NOMO-1 (cell line): ENCODE data around the gene PPP2R3B.

Source experiments
- DNase-seq, 2 experiments: peaks; one replicate each; lab custom pipeline; 2025; ENCODE audit not compliant: unreplicated experiment in 2 of 2; lab: John Stamatoyannopoulos, UW

Gene PPP2R3B

DNA sequence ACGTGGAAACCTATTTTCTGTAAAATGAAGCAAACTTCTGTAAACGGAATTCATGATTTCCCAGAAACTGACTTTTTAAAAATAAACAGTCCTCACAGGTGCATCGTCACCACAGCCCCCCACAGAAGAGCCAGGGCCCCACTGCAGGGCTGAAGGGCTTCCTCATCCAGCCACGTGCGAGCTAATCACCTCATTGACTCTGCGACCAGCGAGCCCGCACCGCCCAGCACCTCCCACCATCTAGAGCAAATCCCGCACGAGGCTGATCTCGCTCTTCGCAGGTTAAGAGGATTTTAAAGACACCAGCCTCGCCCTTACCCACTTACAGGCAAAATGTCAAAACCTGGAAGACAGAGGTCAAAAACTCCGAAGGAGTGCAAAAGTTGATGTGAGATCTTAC lies 14.8 kb downstream of the PPP2R3B start:
- DNase-seq: no peak

DNA sequence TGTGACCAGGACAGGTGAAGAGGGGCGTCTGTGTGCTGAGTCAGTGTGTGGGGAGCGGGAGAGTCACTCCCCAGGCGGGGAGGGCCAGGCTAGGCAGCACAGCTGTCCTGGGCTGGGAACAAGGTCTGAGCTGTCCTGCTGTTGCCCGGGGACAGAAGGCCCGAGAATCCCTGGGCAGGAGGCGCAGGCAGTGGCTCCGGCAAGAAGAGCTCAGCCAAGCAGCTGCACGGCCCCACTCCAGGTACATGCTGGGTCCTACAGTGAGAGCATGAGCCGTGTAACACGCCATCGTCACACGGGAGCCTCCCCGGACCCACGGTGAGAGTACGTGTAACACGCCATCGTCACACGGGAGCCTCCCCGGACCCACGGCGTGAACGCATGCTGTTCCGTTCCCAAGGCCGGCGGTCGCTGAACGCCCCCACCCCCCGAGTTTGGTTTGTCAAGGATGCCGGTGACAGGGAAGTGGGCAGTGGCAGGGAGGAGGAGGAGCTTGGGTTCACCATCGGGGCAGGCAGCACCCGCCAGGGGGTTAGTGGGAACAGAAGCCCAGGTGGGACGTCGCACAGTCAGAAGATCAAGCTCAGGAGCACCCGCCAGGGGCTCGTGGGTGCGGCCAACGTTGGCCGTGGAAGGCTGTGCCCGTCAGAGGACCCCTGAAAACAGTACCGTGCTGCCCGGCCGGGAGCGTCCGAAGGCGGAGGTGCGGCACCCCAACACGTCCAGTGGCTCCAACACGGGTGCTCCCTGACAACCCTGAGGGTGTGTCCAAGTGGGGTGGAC lies 15.6 kb downstream of the PPP2R3B start:
- DNase-seq: no peak

DNA sequence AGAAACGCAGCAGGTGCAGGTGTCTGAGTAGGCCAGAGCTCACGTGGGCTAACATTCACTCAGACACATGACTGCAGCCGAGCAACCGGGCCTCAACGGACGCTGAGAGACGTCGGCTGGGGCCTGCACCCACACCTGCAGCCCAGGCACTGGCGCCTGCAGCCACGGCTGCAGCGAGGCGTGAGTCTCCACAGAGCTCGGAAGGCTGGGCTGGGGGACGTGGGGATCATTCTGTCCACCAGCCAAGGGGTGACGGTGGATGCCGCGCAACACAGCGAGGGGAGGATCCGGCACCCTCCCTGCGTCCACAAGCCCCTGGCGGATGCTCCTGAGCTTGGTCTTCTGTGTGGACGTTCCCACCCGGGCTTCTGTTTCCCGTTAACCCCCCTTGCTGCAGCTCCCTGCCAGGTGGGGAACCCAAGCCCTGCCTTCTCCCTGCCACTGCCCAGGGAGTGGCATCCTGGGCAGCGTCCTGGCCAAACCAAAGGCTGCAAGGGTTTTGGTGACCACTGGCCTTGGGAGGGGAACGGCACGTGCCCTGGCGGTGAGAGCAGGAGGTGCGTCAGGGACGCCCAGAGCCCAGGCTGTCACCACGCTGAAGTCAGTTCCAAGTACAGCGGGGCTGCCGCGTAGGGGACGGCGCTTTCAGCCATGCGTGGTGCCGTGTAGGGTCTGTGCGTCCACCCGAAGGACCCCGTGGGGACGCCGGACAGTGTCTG lies 16.3 kb downstream of the PPP2R3B start:
- no peak for DNase-seq

DNA sequence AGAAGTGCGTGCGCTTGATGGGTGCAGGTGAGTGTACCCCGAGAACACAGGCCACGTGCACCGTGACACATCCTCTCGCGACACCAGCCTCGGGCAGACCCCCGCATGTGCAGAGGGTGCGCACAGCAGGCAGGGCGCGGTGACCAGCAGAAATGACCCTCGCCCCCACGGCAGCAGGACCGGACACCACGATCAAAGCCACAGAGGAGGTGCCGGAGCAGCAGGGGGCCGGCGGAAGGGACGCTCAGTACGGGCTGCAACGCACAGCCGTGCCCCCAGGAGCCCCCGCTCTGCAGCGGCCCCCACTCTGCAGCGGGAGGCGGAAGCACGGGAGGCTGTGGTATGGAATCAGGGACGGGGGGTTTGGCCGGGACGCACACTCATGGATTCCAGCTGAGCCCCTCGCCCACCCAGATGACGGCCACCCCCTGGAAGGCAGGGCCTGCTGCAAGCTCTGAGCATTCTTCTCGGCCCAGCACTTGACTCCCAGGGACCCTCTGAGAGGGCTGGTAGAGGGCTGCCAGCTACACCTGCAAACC lies 17.1 kb downstream of the PPP2R3B start:
- no peak for DNase-seq

DNA sequence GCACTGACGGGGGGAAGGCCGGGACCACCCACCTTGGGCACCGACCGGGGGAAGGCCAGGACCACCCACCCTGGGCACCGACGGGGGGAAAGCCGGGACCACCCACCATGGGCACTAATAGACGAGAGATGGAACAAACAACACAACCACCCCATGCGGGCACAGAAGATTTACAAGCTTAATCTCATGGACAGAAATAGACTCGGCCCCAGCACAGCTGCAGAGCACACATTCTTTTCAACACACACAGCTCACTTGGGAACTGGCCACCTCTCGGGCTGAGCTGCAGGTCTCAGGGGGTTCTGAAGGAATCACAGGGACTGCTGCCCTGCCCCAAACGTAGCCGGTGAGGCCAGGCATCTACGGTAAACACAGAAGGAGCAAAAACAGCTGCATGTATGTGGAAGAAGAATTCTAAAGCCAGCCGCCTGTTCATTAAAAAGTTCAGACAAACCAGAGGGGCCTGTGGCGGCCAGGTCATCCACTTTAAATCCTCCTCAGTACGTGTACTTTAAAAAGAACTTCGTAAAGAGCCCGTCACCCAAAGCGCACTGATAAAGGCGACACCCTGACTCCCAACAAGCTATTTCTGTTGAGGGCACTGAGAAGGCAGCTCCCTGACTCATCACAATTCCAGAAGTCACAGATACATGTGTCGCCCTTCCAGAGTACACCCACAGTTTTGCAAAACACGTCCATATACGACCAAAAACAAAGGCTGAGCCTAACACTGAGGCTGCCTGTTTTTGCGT lies 17.7 kb downstream of the PPP2R3B start:
- DNase-seq: no peak

DNA sequence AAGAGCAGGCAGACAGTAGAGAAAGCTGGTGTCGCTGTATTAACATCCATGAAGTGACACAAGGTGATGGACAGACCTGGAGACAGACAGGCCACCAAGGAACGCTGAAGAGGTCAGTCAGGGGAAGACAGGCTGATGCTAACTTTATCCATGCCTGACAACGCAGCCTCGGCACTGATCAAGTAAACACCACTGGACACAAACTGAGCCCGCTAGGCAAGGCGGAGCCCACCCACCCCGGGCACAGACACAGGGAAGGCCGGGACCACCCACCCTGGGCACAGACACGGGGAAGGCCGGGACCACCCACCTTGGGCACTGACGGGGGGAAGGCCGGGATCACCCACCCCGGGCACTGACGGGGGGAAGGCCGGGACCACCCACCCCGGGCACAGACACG lies 18.8 kb downstream of the PPP2R3B start:
- no peak for DNase-seq

DNA sequence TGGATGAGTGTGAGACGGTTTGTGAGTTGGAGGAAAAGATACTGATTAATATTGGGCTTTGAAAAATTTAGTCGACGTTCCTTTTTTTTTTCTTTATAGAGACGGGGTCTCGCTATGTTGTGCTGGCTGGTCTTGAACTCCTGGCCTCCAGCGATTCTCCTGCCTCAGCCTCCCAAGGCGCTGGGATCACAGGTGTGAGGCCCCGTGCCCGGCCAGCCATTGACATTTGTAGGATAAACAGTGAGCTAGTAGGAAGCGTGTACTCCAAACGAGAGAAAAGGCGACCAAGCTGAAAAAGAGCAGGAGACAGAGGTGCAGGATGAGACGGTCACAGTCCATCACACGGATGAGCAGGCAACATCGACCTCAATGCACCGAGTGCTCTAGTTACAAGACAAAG lies 19.4 kb downstream of the PPP2R3B start:
- no peak for DNase-seq

DNA sequence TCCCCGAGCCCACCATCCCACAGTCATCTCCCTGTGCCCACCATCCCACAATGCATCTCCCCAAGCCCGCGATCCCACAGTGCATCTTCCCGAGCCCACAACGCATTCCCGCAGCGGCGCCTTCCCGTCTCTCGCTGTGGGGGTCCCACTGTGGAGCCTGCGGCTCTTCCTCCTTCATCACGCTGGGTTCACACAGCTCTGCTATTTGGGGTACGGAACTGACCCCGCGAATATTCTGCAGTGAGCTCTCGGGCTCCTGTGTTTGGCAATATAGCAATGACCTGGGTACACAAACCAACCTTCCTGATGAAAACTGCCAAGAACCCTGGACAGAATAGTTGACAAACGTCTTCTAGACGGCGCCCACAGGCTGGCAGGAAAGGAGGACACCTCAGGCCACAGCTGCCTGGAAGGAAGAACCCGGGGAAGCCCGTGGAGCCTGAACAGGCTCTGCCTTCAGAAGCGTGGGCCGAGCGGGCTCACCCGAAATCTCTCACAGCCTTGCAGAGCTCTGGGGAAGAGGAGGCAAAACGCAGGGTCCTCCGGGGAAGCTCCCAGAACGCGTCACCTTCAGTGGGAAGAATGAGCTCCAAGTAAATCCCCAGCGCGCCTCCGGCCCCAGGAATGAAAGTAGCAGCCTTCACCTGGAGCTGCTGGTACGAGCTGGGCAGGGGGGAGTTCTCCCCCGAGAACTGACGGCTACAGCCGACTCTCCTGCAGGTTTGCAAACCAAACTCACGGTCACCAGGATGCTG lies 22.9 kb downstream of the PPP2R3B start:
- DNase-seq: no peak

DNA sequence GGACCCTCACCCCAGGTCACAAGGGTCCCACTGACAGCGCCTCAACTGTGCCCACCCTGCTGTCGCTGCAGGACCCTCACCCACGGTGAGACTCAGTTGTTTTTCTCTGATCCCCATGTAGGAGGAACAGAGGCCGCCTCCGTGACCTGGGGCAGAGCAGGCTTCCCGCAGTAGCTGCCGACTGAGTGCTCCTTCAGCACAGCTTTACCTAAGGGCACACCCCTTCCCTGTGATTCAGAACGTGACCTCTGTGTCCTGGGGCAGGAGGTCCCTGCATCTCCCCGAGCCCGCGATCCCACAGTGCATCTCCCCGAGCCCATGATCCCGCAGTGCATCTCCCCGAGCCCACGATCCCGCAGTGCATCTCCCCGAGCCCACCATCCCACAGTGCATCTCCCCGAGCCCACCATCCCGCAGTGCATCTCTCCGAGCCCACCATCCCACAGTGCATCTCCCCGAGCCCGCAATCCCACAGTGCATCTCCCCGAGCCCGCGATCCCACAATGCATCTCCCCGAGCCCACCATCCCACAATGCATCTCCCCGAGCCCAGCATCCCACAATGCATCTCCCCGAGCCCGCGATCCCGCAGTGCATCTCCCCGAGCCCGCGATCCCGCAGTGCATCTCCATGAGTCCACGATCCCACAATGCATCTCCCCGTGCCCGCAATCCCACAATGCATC lies 23.6 kb downstream of the PPP2R3B start:
- DNase-seq: no peak

DNA sequence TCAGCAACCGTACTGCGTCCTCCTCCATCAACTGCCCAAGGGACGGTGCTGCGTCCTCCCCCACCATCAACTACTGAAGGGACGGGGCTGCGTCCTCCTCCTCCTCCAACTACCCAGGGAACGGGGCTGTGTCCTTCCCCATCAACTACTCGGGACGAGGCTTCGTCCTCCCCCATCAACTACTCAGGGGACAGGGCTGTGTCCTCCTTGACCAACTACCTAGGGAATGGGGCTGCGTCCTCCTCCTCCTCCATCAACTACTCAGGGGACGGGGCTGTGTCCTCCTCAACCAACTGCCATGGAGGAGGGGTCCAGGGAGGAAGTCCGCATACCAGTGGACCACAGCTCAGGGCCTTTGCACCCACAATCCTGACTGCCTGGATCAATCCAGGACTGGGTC lies 24.4 kb downstream of the PPP2R3B start:
- no peak for DNase-seq

DNA sequence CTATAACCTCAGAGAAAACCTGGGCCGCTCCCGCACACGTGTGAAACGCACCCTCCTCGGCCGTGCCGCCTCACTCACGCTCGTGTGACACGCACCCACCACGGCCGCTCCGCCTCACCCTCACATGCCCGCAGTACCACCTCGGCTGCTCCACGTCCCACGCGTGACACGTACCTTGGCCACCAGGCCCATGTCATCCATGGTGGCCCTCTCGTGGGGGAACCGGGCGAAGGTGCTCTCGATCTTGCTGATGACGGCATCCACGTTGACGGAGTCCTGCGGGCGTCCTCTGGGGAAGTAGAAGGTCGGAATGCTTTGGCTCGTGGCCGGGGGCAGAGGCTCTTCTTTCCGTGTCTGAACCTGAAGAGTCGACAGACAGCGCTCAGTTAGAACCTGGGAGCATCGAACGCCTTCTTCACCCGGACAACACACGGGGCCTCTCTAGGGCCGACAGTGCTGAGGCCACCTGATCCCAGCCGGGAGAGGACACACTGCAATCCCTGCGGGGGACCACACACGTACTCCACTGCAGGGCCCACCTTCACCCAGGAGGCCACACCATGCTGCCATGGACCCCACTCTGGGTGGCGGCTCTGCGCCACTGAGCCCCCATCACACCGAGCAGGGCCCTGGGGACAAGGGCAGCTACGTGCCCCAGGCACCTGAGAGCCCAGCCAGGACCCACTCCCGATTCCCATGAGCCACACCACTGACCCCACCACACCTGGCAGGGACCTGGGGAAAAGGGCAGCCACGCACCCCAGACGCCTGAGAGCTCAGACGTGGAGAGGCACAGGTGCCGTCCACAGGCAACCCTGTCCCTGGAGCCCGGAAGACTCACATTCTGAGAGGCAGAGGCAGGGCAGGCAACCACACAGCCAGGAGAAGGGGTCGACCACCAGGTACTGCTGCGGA lies 25.2 kb downstream of the PPP2R3B start:
- no peak for DNase-seq

DNA sequence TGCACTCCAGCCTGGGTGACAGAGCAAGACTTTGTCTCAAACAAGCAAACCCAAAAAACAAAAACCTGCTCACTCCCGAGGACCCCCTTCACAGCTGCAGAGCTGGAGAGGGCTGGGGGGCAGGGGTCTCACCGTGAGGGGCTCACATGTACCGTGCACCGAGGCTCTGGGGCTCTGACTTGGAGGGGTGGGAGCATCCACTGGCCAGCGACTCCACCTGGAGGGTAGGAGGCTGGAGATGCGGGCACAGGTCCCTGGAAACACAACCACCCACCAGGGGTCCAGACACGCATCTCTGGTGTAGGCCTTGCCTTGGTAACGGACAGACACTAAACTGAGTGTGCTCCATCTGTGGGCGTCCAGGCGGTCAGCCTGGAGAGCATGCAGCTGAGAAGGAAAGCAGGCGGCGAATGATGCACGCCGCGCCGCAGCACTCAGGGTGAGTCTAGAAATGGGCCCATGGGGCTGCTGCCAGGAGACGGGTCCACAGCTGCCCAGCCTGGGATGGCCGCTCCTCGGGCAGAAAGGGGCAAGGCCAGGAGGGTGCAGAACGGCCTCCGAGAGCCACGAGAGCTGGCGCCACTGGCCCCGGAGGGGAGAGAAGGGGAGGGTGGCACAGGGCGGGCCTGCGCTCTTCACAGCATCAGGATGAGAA lies 26.1 kb downstream of the PPP2R3B start:
- no peak for DNase-seq

DNA sequence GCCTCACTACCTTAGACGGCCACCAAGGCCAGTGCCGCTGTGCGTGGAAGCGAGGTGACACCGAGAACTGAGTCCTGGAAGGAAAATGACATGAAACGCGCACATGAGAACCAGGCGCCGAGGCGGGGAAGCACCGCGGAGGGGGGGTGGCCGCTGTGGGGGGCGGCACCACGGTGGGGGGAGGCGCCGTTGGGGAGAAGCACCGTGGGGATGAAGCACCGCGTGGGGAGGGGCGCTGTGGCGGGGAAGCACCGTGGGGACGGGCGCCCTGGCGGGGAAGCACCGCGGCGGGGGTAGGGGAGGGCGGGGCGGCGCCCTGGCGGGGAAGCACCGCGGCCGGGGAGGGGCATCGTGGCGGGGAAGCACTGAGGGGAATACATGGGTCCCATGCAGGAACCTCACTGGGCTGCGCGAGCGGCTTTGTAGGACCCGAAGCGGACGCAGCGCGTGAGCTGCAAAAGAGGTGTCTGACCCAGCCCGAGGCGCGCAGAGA lies 28.0 kb downstream of the PPP2R3B start:
- no peak for DNase-seq

DNA sequence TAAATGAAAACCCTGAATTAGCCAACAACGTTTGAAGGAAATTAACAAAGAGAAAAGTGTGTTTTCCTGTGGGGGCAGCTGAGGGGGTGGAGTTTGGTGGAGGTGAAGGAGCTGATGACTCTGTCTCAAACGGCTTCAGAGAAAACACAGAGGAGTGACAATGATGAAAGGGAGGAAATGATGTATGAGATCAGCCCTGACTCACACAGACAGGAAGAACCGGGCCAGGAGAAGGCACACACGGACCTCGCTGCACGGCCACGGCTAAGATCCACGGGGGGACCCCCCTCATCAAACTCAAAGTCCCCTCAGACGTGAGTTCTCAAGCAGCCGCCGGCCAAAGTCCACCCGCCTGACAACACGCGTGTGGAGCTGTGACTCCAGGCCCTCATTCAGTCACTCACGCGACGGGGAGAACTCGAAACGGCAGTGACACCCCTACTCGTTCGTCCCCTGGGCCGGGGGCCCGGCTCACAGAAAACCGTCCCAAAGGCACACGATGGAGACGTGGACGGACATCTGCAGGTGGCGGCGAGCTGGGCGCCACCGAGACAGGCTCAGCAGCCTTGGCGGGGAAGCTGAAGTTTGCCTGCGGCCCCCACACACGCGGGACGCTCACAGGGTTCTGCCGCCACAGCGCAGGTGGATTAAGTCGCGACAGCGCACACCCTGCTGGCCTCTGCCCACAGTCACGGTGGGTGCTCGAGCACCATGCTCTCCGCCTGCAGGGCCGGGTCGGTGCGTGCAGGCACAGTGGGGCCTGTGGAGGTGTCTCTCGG lies 28.8 kb downstream of the PPP2R3B start:
- DNase-seq: peak; percentile 15 to 34

DNA sequence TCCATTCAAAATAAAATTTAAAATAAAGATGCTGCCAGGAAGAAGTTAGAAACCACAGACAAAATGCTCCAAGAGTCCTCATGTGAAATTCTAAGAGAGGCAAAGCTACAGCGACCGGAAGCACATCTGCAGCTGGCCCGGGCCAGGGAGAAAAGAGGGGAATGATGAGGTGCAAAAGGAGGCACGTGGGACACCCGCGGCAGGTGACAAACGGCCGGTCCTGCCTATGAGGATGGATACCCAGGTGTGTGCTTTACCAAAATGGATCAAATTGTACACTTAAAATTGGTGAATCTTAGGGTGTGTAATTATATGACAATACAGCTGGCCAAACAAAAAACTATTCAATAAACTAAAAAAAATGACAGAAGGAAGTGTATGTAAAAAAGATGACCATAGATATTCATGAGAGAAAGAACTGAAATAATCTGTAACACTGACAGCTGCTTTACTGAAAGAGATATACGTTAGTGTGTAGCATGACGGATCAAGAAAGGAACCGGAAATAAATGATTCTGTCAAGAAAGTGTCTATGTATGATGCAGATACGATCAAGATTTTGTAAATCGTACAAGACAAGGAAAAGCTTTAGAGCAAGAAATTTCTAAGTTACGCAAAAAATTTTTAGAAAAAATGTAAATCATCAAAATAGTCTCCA lies 29.5 kb downstream of the PPP2R3B start:
- DNase-seq: no peak

DNA sequence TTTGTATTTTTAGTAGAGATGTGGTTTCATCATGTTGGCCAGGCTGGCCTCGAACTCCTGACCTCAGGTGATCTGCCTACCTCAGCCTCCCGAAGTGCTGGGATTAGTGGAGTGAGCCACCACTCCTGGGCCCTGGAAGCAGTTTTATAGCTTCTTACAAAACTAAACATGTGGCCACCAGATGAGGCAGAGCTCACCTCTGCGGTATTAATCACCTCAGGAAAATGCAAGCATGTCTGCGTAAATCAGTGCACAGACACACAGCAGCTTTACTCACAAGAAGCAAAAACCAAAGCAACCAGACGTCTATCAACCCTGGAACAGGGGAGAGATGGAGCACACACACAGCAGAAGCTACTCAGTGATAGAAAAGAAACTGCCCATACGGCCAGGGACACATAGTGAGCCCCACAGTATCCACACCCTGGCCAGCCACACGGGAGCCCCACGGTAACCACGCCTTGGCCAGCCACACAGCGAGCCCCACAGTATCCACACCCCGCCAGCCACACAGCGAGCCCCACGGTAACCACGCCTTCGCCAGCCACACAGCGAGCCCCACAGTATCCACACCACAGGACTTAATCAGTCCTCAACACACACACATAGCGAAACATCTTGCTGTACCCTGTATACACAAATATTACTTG lies 30.2 kb downstream of the PPP2R3B start:
- DNase-seq: no peak
